Astrocyte (in vitro differentiated cells and primary cell): ENCODE data around the gene BMP7.

Experiments used
- EZH2 ChIP-seq: IDR thresholded peaks from 2 replicates; pipeline ENCODE4 v1.6.1; 2012; ENCODE audit warnings: mild to moderate bottlenecking, low read length, inconsistent platforms; ENCODE audit not compliant: insufficient read depth
- TF ChIP-seq, protein P1 (sequence below): IDR thresholded peaks from 2 replicates; pipeline ENCODE4 v1.5.1; 2011; ENCODE audit warnings: low read depth, mild to moderate bottlenecking, inconsistent platforms, low read length, moderate library complexity; ENCODE audit not compliant: insufficient read depth

DNA sequence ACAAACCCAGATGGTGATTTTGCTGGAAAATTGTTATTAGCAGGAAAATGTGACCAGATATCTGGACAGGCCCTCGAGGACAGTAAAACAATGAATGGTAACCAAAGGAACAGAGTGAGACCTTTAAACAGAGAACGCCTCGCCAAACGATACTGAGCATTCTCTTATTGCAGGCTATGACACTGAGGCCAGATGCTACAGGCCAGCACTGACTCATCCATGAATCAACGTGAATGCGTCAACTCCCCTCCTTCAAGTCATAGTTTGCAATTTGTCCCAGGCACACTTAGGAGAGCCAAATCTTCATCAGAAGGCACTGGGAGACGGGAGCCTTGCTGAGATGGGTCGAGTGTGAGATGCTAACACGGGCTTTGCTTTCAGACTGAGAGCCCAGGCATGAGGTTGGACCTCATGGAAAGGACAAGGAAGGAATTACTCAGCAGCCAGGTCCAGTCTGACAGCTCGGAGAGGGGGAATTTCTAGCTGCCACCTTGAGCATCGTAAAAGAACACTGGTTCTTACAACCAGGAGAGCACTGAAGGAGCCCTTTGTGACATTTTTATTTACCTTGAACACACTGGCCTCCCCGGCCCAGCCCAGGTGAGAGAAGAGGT, 60.7 kb downstream of the BMP7 start:
- TF ChIP-seq, protein P1, sequence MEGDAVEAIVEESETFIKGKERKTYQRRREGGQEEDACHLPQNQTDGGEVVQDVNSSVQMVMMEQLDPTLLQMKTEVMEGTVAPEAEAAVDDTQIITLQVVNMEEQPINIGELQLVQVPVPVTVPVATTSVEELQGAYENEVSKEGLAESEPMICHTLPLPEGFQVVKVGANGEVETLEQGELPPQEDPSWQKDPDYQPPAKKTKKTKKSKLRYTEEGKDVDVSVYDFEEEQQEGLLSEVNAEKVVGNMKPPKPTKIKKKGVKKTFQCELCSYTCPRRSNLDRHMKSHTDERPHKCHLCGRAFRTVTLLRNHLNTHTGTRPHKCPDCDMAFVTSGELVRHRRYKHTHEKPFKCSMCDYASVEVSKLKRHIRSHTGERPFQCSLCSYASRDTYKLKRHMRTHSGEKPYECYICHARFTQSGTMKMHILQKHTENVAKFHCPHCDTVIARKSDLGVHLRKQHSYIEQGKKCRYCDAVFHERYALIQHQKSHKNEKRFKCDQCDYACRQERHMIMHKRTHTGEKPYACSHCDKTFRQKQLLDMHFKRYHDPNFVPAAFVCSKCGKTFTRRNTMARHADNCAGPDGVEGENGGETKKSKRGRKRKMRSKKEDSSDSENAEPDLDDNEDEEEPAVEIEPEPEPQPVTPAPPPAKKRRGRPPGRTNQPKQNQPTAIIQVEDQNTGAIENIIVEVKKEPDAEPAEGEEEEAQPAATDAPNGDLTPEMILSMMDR, result no peak
- TF ChIP-seq EZH2, result no peak
